Colonic mucosa (tissue), 4 donors: ENCODE data around the gene LMLN. TPM values are rescaled to one million over a fixed set of nuclear protein-coding genes. Genes with fewer than 3 reads are reported as not detected.
"Not testable (repeated sequence)": the region's sequence is repeated elsewhere in the genome, so short reads cannot be mapped to it uniquely, and the experiment has no call there.

Experiments
- DNase-seq: peaks from one replicate; pipeline ENCODE4 v3.0.0-alpha.2; 2020
- H3K27ac ChIP-seq: fragments of 200-600 bp; one replicate; pipeline ENCODE4 v1.8.0; 2021
- H3K27me3 ChIP-seq: fragments of 200-600 bp; one replicate; pipeline ENCODE4 v1.8.0; 2021
- H3K36me3 ChIP-seq: fragments of 200-600 bp; one replicate; pipeline ENCODE4 v1.8.0; 2021
- H3K4me1 ChIP-seq: fragments of 200-600 bp; one replicate; pipeline ENCODE4 v1.8.0; 2021; ENCODE audit warnings: mild to moderate bottlenecking
- H3K4me3 ChIP-seq: fragments of 200-600 bp; one replicate; pipeline ENCODE4 v1.8.0; 2021
- H3K9ac ChIP-seq, 2 donors: one replicate each; pipeline ENCODE4 v1.7.0; 2013; ENCODE audit warnings: control low read depth in 2 of 2, low read depth in 2 of 2, low read length in 2 of 2
- H3K9me3 ChIP-seq: fragments of 200-600 bp; one replicate; pipeline ENCODE4 v1.8.0; 2021
- CTCF ChIP-seq: fragments of 200-600 bp; IDR thresholded peaks from one replicate; pipeline ENCODE4 v1.8.0; 2022; ENCODE audit warnings: antibody characterized with exemption, mild to moderate bottlenecking
- intact Hi-C: fragments of 100-400 bp; cut with DNase I; formaldehyde crosslinking; loops from one replicate; pipeline ENCODE4 v1.14.1; 2022
- total RNA-seq, 2 donors: library from RNA; stranded (reverse); fragmentation: NEBNext Ultra II Directional in 1 of 2; extraction: Animal tissue kit (Norgen Biotek cat#: 25700) in 1 of 2; gene quantifications; one replicate each; pipeline ENCODE4 v1.2.1, GENCODE V29; 2021
- donor health status: healthy.
- donor health status: DM: no; HTN: no; CAD: no.
- donor health status: DM: no; HTN: no; CAD: no.

Gene LMLN
- total RNA-seq, 2 donors from 2014 or later = 5.0 to 5.9 TPM

- Histone ChIP-seq H3K36me3 (no peaks in the 10 kb centered on the region), H3K4me1 (no peaks in the 10 kb centered on the region), H3K9me3 (no peaks in the 10 kb centered on the region), H3K27ac (no peak overlapping the region), H3K9ac (no peak overlapping the region), H3K27me3 (no peaks in the 10 kb centered on the region), H3K4me3 (no peak overlapping the region)
- intact Hi-C loops = no loop called here
- no peak for TF ChIP-seq CTCF
- DNase-seq = no peak
Observed at GRCh38 chr3:198051836-198052235, 91.8 kb downstream of the LMLN start.

GRCh38 chr3:198053462-198053861 lies 93.4 kb downstream of the LMLN start:
- H3K9me3 ChIP-seq, H3K27me3 ChIP-seq, H3K36me3 ChIP-seq, H3K27ac ChIP-seq, H3K9ac ChIP-seq, DNase-seq, H3K4me3 ChIP-seq, H3K4me1 ChIP-seq, intact Hi-C loops: not testable (repeated sequence)

- no peak overlapping the region for H3K27ac ChIP-seq
- no peak for TF ChIP-seq CTCF
- H3K36me3 ChIP-seq = no peaks in the 10 kb centered on the region
- H3K4me1 ChIP-seq = no peaks in the 10 kb centered on the region
- H3K9ac ChIP-seq = no peak overlapping the region
- intact Hi-C loops = no loop called here
- no peak for DNase-seq
- no peaks in the 10 kb centered on the region for H3K9me3 ChIP-seq
- no peak overlapping the region for H3K4me3 ChIP-seq
- no peaks in the 10 kb centered on the region for H3K27me3 ChIP-seq
Observed at GRCh38 chr3:198061119-198062067, 101.4 kb downstream of the LMLN start.

- Histone ChIP-seq H3K4me1 (no peaks in the 10 kb centered on the region), H3K9ac (no peak overlapping the region), H3K36me3 (no peaks in the 10 kb centered on the region), H3K9me3 (no peaks in the 10 kb centered on the region), H3K27me3 (no peaks in the 10 kb centered on the region), H3K27ac (no peak overlapping the region), H3K4me3 (no peak overlapping the region)
- intact Hi-C loops = no loop called here
- no peak for DNase-seq
- no peak for TF ChIP-seq CTCF
Observed at GRCh38 chr3:198062068-198062465, 102.0 kb downstream of the LMLN start.

- intact Hi-C loops = no loop called here
- Histone ChIP-seq H3K4me1 (no peaks in the 10 kb centered on the region), H3K27me3 (no peaks in the 10 kb centered on the region), H3K9ac (no peak overlapping the region), H3K27ac (no peak overlapping the region), H3K9me3 (no peaks in the 10 kb centered on the region), H3K4me3 (no peak overlapping the region), H3K36me3 (no peaks in the 10 kb centered on the region)
- TF ChIP-seq CTCF = no peak
- no peak for DNase-seq
Observed at GRCh38 chr3:198064420-198064819, 104.4 kb downstream of the LMLN start.

- Histone ChIP-seq H3K4me1 (no peaks in the 10 kb centered on the region), H3K27ac (no peak overlapping the region), H3K27me3 (no peaks in the 10 kb centered on the region), H3K9me3 (no peaks in the 10 kb centered on the region), H3K36me3 (no peaks in the 10 kb centered on the region), H3K4me3 (no peak overlapping the region), H3K9ac (no peak overlapping the region)
- DNase-seq = no peak
- intact Hi-C loops = no loop called here
- TF ChIP-seq CTCF = no peak
Observed at GRCh38 chr3:198065897-198066296, 105.9 kb downstream of the LMLN start.
